T-helper 17 cell (primary cell): ENCODE data around the gene PIBF1. TPM values are rescaled to one million over a fixed set of nuclear protein-coding genes. Genes with fewer than 3 reads are reported as not detected.

ENCODE experiments used
- total RNA-seq, 4 donors: library from RNA in 2 of 4; stranded (reverse) in 2 of 4; gene quantifications; one replicate each; pipeline ENCODE4 v1.2.3 and lab custom pipeline; 2022 to 2026

PIBF1 gene
- total RNA-seq, 2 donors from 2014 or later: 25.4 to 28.3 TPM

Other genes starting within 250 kb of the PIBF1 start
- 1 to 10 TPM; 4.9 to 7.6 TPM for gene MZT1, start 54.5 kb upstream of the PIBF1 start, total RNA-seq
- 1 to 10 TPM; 3.5 to 7.6 TPM for gene BORA, start 54.2 kb upstream of the PIBF1 start, total RNA-seq
- gene DIS3, start 233 bp upstream of the PIBF1 start, total RNA-seq: 10 to 100 TPM; 29.1 to 42.2 TPM